Astrocyte (in vitro differentiated cells and primary cell): Measurements from ENCODE around the gene WHRN. TPM values are rescaled to one million over a fixed set of nuclear protein-coding genes. Genes with fewer than 3 reads are reported as not detected.

ENCODE experiments used
- DNase-seq: peaks from one replicate; pipeline ENCODE4 v3.0.0-alpha.2; 2010; ENCODE audit warnings: low read depth
- FAIRE-seq: peaks from 2 replicates; lab custom pipeline; 2011; peaks lifted over from hg19 to GRCh38; lab: Jason Lieb, UNC
- H2AFZ ChIP-seq: 2 replicates; pipeline ENCODE4 v1.6.0; 2012; ENCODE audit warnings: low read depth, low read length, inconsistent platforms
- H3K27ac ChIP-seq: 2 replicates; pipeline ENCODE4 v1.5.1; 2011; ENCODE audit warnings: low read depth, low read length, inconsistent platforms
- H3K27me3 ChIP-seq: 2 replicates; pipeline ENCODE4 v1.6.0; 2011; ENCODE audit warnings: low read length, inconsistent platforms; ENCODE audit not compliant: insufficient read depth
- H3K36me3 ChIP-seq: 2 replicates; pipeline ENCODE4 v1.5.1; 2011; ENCODE audit warnings: low read length, inconsistent platforms; ENCODE audit not compliant: insufficient read depth
- H3K4me1 ChIP-seq: 2 replicates; pipeline ENCODE4 v1.5.1; 2011; ENCODE audit warnings: low read length, inconsistent platforms; ENCODE audit not compliant: insufficient read depth
- H3K4me2 ChIP-seq: 2 replicates; pipeline ENCODE4 v1.6.0; 2012; ENCODE audit warnings: low read length, inconsistent platforms
- H3K4me3 ChIP-seq: 2 replicates; pipeline ENCODE4 v1.5.1; 2011; ENCODE audit warnings: low read depth, mild to moderate bottlenecking, low read length, inconsistent platforms; ENCODE audit not compliant: insufficient read depth
- H3K79me2 ChIP-seq: 2 replicates; pipeline ENCODE4 v1.6.0; 2012; ENCODE audit warnings: mild to moderate bottlenecking, low read length, inconsistent platforms; ENCODE audit not compliant: insufficient read depth
- H3K9ac ChIP-seq: 2 replicates; pipeline ENCODE4 v1.6.0; 2012; ENCODE audit warnings: mild to moderate bottlenecking, low read length, inconsistent platforms
- H3K9me3 ChIP-seq: 2 replicates; pipeline ENCODE4 v1.5.1; 2012; ENCODE audit warnings: low read depth, mild to moderate bottlenecking, low read length, inconsistent platforms; ENCODE audit not compliant: insufficient read depth
- H4K20me1 ChIP-seq: 2 replicates; pipeline ENCODE4 v1.6.0; 2012; ENCODE audit warnings: low read length, inconsistent platforms; ENCODE audit not compliant: insufficient read depth
- H3K27ac Mint-ChIP-seq: one replicate; pipeline ENCODE4 v1.8.0; 2021; ENCODE audit warnings: mild to moderate bottlenecking, mixed read lengths; ENCODE audit not compliant: unreplicated experiment
- H3K27me3 Mint-ChIP-seq: one replicate; pipeline ENCODE4 v1.8.0; 2021; ENCODE audit warnings: low read depth, mixed read lengths; ENCODE audit not compliant: unreplicated experiment
- H3K36me3 Mint-ChIP-seq: one replicate; pipeline ENCODE4 v1.8.0; 2021; ENCODE audit warnings: low read depth, mixed read lengths; ENCODE audit not compliant: unreplicated experiment
- H3K4me1 Mint-ChIP-seq: one replicate; pipeline ENCODE4 v1.8.0; 2021; ENCODE audit warnings: low read depth, mixed read lengths; ENCODE audit not compliant: unreplicated experiment
- H3K4me3 Mint-ChIP-seq: one replicate; pipeline ENCODE4 v1.8.0; 2021; ENCODE audit warnings: mild to moderate bottlenecking, moderate library complexity, mixed read lengths; ENCODE audit not compliant: unreplicated experiment
- H3K9me3 Mint-ChIP-seq: one replicate; pipeline ENCODE4 v1.8.0; 2021; ENCODE audit warnings: mild to moderate bottlenecking, mixed read lengths; ENCODE audit not compliant: unreplicated experiment
- EZH2 ChIP-seq: IDR thresholded peaks from 2 replicates; pipeline ENCODE4 v1.6.1; 2012; ENCODE audit warnings: mild to moderate bottlenecking, low read length, inconsistent platforms; ENCODE audit not compliant: insufficient read depth
- total RNA-seq: library from RNA; stranded (reverse); gene quantifications from 2 replicates; pipeline ENCODE4 v1.2.1, GENCODE V29; 2021
- TF ChIP-seq, protein P1 (sequence below): IDR thresholded peaks from 2 replicates; pipeline ENCODE4 v1.5.1; 2011; ENCODE audit warnings: low read depth, mild to moderate bottlenecking, inconsistent platforms, low read length, moderate library complexity; ENCODE audit not compliant: insufficient read depth

WHRN gene
- total RNA-seq, 1 donor from 2014 or later = 10.2 TPM

DNA sequence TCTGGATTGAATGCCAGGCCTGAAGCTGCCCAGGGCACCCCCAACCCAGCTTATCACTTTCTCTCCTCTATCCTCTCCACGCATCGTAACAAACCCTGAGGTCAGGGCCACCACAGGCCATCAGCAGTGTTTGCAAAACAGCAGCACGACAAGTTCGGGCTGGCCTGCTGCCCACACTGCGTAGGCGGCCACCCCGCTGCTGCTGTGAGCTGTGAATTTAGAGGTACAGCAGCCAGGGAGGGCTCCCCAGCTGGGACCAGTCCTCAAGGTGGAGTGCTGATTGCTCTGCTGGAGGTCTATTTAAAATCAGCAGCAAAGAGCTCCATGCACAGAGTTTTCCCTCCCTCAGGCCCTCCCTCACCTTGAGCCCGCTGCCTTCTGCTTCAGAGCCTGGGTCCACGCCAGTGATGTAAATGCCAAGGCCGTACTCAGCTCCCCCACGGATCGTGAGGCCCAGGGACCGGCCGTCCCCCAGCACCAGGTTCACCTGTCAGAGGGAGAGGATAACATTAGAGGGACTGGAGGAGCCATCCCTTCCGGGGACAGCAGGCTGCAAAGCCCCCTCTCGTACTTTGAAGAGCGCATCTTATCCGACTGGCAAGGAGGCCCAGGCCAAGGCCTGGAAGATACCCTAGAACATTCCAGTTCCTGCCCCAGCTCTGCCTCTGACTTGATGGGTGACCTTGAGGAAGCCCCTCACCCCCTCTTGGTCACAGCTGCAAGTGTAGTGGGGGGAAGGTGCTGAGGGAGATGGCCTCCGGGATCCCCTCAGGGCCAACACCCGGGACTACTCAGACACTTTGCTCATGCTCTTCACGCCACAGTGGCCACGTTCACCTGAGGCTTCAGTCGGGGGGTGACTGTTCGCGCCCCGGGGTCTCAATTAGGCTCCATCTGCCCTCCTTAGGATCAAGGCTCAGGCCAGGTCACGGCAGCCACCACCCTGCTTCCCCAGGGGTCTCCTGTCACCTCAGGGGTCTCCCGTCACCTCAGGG, 39.1 kb downstream of the WHRN start:
- Histone ChIP-seq H3K27me3 (no peaks in the 10 kb centered on the region), H3K9ac (no peak overlapping the region), H2AFZ (no peak overlapping the region), H4K20me1 (no peaks in the 10 kb centered on the region), H3K79me2 (no peaks in the 10 kb centered on the region), H3K9me3 (no peaks in the 10 kb centered on the region), H3K4me2 (no peak overlapping the region), H3K4me3 (no peak overlapping the region), H3K27ac (no peak overlapping the region), H3K4me1 (no peaks in the 10 kb centered on the region), H3K36me3 (no peaks in the 10 kb centered on the region)
- DNase-seq = no peak
- TF ChIP-seq EZH2 = no peak
- TF ChIP-seq, protein P1, sequence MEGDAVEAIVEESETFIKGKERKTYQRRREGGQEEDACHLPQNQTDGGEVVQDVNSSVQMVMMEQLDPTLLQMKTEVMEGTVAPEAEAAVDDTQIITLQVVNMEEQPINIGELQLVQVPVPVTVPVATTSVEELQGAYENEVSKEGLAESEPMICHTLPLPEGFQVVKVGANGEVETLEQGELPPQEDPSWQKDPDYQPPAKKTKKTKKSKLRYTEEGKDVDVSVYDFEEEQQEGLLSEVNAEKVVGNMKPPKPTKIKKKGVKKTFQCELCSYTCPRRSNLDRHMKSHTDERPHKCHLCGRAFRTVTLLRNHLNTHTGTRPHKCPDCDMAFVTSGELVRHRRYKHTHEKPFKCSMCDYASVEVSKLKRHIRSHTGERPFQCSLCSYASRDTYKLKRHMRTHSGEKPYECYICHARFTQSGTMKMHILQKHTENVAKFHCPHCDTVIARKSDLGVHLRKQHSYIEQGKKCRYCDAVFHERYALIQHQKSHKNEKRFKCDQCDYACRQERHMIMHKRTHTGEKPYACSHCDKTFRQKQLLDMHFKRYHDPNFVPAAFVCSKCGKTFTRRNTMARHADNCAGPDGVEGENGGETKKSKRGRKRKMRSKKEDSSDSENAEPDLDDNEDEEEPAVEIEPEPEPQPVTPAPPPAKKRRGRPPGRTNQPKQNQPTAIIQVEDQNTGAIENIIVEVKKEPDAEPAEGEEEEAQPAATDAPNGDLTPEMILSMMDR = no peak
- no peaks in the 10 kb centered on the region for H3K4me1 Mint-ChIP-seq
- H3K4me3 Mint-ChIP-seq = no peak overlapping the region
- peaks cover 16% of the 10 kb centered on the region for H3K9me3 Mint-ChIP-seq
- H3K36me3 Mint-ChIP-seq = peaks cover 30% of the 10 kb centered on the region
- H3K27ac Mint-ChIP-seq = no peak overlapping the region
- no peaks in the 10 kb centered on the region for H3K27me3 Mint-ChIP-seq
- FAIRE-seq = no peak

DNA sequence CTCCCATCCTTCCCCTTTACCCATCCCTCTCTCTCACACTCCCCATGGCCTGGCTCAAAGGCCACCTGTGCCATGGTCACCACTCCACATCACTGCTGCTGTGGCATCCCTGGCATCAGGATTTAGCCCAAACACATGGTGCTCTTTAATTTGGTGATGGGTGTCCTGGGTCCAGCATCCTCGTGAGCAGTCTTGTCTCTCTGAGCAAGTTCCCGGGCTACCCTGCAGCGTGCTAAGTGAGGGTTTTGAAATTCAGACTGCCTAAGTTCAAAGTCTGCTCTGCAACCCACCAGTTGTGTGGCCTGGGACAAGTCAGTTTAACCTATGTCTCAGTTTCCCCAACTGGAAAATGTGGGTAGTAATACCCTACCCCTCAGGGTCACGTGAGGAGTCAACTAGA, 39.9 kb downstream of the WHRN start:
- H3K27ac ChIP-seq = no peak overlapping the region
- H3K4me3 Mint-ChIP-seq = no peak overlapping the region
- no peak overlapping the region for H3K9ac ChIP-seq
- H4K20me1 ChIP-seq = no peaks in the 10 kb centered on the region
- no peak overlapping the region for H3K27ac Mint-ChIP-seq
- no peak overlapping the region for H2AFZ ChIP-seq
- no peaks in the 10 kb centered on the region for H3K4me1 ChIP-seq
- H3K27me3 ChIP-seq = no peaks in the 10 kb centered on the region
- H3K4me1 Mint-ChIP-seq = no peaks in the 10 kb centered on the region
- H3K9me3 ChIP-seq = no peaks in the 10 kb centered on the region
- peaks cover 16% of the 10 kb centered on the region for H3K9me3 Mint-ChIP-seq
- no peak overlapping the region for H3K4me3 ChIP-seq
- FAIRE-seq = no peak
- peaks cover 30% of the 10 kb centered on the region for H3K36me3 Mint-ChIP-seq
- no peaks in the 10 kb centered on the region for H3K36me3 ChIP-seq
- no peak overlapping the region for H3K4me2 ChIP-seq
- DNase-seq = no peak
- no peak for TF ChIP-seq EZH2
- TF ChIP-seq, protein P1 = no peak
- H3K79me2 ChIP-seq = no peaks in the 10 kb centered on the region
- H3K27me3 Mint-ChIP-seq = peaks cover 2% of the 10 kb centered on the region
